Endothelial cell (in vitro differentiated cells): ENCODE data around the gene MYBPC1. TPM values are rescaled to one million over a fixed set of nuclear protein-coding genes. Genes with fewer than 3 reads are reported as not detected.

Source experiments
- DNase-seq: peaks from one replicate; pipeline ENCODE4 v3.0.0; 2021; ENCODE audit warnings: low spot score
- H3K27ac Mint-ChIP-seq: one replicate; pipeline ENCODE4 v1.8.0; 2021; ENCODE audit warnings: mixed read lengths, inconsistent platforms; ENCODE audit not compliant: unreplicated experiment
- H3K27me3 Mint-ChIP-seq: one replicate; pipeline ENCODE4 v1.8.0; 2021; ENCODE audit warnings: mild to moderate bottlenecking, moderate library complexity, mixed read lengths, inconsistent platforms; ENCODE audit not compliant: unreplicated experiment
- H3K36me3 Mint-ChIP-seq: one replicate; pipeline ENCODE4 v1.8.0; 2021; ENCODE audit warnings: mild to moderate bottlenecking, low read depth, mixed read lengths, inconsistent platforms; ENCODE audit not compliant: unreplicated experiment
- H3K4me1 Mint-ChIP-seq: one replicate; pipeline ENCODE4 v1.8.0; 2021; ENCODE audit warnings: mild to moderate bottlenecking, mixed read lengths, inconsistent platforms; ENCODE audit not compliant: unreplicated experiment
- H3K4me3 Mint-ChIP-seq: one replicate; pipeline ENCODE4 v1.8.0; 2021; ENCODE audit warnings: mild to moderate bottlenecking, mixed read lengths, inconsistent platforms; ENCODE audit not compliant: unreplicated experiment
- H3K9me3 Mint-ChIP-seq: one replicate; pipeline ENCODE4 v1.8.0; 2021; ENCODE audit warnings: mixed read lengths, inconsistent platforms; ENCODE audit not compliant: unreplicated experiment
- total RNA-seq: library from RNA; stranded (reverse); fragmentation: NEBNext Ultra II Directional; extraction: Animal tissue kit (Norgen Biotek cat#: 25700); gene quantifications from one replicate; pipeline ENCODE4 v1.2.1, GENCODE V29; 2021; ENCODE audit not compliant: unreplicated experiment
- TF ChIP-seq, protein P1 (sequence below): fragments of 200-600 bp; sonication (generic); IDR thresholded peaks from one replicate; pipeline ENCODE4 v1.5.0; 2021; ENCODE audit warnings: antibody characterized with exemption; ENCODE audit not compliant: unreplicated experiment

The MYBPC1 gene
- total RNA-seq, 1 donor from 2014 or later = not detected

DNA sequence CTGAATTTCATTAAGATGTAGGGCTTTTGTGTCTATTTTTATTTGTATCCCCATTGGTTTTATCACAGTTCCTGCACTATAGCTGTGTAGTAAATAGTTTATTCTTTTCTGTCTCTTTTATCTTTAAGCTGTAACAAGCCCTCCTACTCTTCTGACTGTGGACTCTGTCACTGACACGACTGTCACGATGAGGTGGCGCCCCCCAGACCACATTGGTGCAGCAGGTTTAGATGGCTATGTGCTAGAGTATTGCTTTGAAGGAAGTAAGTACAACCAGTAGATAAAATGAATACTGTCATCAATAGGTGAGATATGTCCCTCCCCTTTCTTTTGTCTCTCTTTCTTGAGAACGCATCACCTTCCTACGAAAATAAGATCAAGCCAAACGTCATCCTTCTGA, 68.5 kb downstream of the MYBPC1 start:
- peaks cover 3% of the 10 kb centered on the region for H3K4me1 Mint-ChIP-seq
- no peak overlapping the region for H3K27ac Mint-ChIP-seq
- TF ChIP-seq, protein P1, sequence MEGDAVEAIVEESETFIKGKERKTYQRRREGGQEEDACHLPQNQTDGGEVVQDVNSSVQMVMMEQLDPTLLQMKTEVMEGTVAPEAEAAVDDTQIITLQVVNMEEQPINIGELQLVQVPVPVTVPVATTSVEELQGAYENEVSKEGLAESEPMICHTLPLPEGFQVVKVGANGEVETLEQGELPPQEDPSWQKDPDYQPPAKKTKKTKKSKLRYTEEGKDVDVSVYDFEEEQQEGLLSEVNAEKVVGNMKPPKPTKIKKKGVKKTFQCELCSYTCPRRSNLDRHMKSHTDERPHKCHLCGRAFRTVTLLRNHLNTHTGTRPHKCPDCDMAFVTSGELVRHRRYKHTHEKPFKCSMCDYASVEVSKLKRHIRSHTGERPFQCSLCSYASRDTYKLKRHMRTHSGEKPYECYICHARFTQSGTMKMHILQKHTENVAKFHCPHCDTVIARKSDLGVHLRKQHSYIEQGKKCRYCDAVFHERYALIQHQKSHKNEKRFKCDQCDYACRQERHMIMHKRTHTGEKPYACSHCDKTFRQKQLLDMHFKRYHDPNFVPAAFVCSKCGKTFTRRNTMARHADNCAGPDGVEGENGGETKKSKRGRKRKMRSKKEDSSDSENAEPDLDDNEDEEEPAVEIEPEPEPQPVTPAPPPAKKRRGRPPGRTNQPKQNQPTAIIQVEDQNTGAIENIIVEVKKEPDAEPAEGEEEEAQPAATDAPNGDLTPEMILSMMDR = no peak
- no peaks in the 10 kb centered on the region for H3K27me3 Mint-ChIP-seq
- DNase-seq = no peak
- H3K4me3 Mint-ChIP-seq = no peak overlapping the region
- no peaks in the 10 kb centered on the region for H3K36me3 Mint-ChIP-seq
- no peaks in the 10 kb centered on the region for H3K9me3 Mint-ChIP-seq

DNA sequence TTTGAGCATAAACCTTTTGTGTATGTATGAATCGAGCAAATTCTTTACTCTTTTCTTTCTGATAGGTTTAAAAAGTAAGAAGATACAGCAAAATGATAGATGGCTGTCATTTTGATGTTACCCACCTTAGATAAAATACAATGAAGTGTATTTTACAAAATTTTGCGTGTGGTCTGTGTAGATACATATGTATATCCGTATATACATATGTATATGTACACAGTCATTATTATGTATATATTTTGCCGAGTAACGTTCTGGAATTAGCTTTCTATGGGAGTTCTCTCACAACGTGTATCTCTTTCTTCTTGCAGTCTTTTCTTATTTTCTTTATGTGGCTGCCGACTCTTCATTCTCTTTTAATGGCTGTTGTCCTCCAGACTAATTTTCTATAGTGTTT, 70.2 kb downstream of the MYBPC1 start:
- Mint-ChIP-seq H3K4me3 (no peak overlapping the region), H3K27ac (no peak overlapping the region), H3K9me3 (no peaks in the 10 kb centered on the region), H3K27me3 (no peaks in the 10 kb centered on the region), H3K36me3 (no peaks in the 10 kb centered on the region), H3K4me1 (no peaks in the 10 kb centered on the region)
- DNase-seq = no peak
- TF ChIP-seq, protein P1 = no peak

DNA sequence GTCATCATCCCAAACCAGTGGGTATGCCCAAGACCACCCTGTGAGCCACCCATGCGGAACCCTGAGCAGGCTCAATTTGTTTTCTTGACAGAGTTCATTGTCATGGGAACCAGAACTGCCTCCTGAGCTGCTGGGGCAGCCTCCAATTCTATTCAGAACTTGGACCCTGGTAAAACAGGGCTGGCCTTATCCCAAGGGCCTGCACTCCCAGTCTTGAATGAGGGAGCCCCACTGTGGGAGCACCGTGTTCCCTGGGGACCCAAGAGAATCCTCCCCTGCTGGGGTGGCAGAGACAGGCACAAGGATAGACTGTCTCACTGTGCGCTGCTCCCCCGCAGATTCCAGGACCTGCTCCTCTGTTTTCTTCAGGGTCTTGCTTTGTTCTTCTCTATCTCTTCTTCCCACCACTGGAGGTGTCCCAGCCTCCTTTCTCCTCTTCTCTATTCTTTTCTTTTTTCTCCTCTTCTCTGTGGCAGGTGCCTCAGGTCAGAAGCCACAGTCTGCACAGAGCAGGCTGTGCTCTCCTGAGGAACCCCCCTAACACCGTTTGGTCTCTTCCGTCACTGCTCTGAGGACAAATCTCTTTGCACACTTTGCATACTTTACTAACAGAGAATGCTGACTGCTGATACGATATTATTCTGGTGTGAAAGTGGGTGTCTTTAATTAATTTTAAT, 71.4 kb downstream of the MYBPC1 start:
- no peak for DNase-seq
- no peaks in the 10 kb centered on the region for H3K36me3 Mint-ChIP-seq
- H3K4me1 Mint-ChIP-seq = no peaks in the 10 kb centered on the region
- H3K9me3 Mint-ChIP-seq = no peaks in the 10 kb centered on the region
- peak overlapping the region; percentile 8 for H3K27ac Mint-ChIP-seq
- no peaks in the 10 kb centered on the region for H3K27me3 Mint-ChIP-seq
- H3K4me3 Mint-ChIP-seq = no peak overlapping the region
- TF ChIP-seq, protein P1 = no peak

DNA sequence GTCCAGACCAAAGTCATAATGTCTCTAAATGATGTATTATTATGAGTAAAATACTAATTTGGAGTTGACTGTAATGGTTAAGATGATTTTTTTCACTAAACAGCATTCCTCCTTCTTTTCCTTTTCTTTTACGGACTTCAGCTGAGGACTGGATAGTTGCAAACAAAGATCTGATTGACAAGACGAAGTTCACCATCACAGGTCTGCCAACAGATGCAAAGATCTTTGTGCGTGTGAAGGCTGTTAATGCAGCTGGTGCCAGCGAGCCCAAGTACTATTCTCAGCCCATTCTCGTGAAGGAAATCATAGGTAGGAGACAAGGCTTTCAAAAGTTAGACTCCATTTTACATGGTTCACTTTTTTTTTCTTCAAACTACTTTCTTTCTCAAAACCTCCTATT, 72.8 kb downstream of the MYBPC1 start:
- Mint-ChIP-seq H3K4me3 (no peak overlapping the region), H3K36me3 (no peaks in the 10 kb centered on the region), H3K9me3 (no peaks in the 10 kb centered on the region), H3K4me1 (no peaks in the 10 kb centered on the region), H3K27ac (no peak overlapping the region), H3K27me3 (no peaks in the 10 kb centered on the region)
- no peak for DNase-seq
- TF ChIP-seq, protein P1 = no peak

DNA sequence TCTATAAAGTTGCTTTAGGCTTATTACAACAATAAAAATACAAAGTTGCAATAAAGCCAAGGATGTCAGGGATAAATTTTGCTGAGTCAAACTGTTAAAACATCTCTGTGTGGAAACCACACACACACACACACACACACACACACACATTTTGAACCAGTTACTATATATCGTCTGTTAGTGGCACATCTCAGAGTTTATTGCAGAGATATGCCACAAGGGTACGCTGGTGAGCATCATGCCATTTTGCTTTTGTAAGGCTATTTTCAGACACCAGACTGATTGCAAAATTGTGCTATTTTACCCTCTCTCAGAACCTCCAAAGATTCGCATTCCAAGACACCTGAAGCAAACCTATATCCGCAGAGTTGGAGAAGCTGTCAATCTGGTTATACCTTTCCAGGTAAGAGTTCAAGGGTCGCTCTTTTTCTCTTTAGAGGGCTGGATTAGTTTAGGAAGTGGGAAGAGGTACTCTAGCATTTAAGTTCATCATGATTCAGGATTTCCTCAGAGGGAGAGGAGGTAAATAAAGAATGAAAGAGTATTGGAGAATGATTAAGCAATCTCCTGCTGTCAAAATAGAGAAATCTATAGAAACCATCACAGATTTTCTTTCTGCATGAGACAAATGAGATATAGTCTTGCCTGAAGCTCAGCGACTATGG, 75.4 kb downstream of the MYBPC1 start:
- no peak overlapping the region for H3K4me3 Mint-ChIP-seq
- no peaks in the 10 kb centered on the region for H3K4me1 Mint-ChIP-seq
- TF ChIP-seq, protein P1 = peak; percentile 61
- DNase-seq = peak; percentile 42
- H3K27me3 Mint-ChIP-seq = no peaks in the 10 kb centered on the region
- no peaks in the 10 kb centered on the region for H3K9me3 Mint-ChIP-seq
- H3K36me3 Mint-ChIP-seq = no peaks in the 10 kb centered on the region
- no peak overlapping the region for H3K27ac Mint-ChIP-seq
